Measurements from ENCODE around the gene INTS4. TPM values are rescaled to one million over a fixed set of nuclear protein-coding genes. Genes with fewer than 3 reads are reported as not detected.
"Not testable (repeated sequence)": the region's sequence is repeated elsewhere in the genome, so short reads cannot be mapped to it uniquely, and the experiment has no call there.

The INTS4 gene
- total and polyA plus RNA-seq, 2 of the 8 experiments (the other 6 are each of a cell fraction or from before 2014, with no cell fraction given), result 27.0 to 31.3 TPM

DNA sequence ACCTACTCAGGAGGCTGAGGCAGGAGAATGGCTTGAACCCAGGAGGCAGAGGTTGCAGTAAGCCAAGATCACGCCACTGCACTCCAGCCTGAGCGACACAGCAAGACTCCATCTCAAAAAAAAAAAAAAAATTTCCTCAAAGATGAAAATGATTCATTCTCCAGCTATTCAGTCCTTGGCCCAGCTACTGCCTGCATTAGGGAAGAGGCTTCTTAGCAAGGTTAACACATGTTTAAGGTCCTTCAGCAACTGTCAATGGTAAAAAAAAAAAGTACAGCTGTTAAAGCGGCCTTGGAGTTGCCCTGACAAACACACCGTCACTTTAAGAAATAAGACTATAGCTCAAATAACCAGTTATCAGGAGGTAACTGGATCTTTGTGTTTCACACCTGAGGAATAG, 116.2 kb downstream of the INTS4 start:
- WGBS, 2 experiments (ENCODE audit: extremely low coverage in 1 of 2, insufficient coverage in 1 of 2, insufficient read length in 1 of 2, insufficient replicate concordance in 2 of 2, low coverage in 1 of 2, low lambda C conversion rate in 2 of 2, missing lambda C conversion rate in 1 of 2), result 95% methylated on average over 4 of the region's 4 CpGs; no CpG with 5 or more reads in 1 of the 2 experiments
- POLR2A ChIA-PET (ENCODE audit: partially characterized antibody), result interaction anchor here (0.6 kb wide), 2 partner anchors 36 to 168 kb away, joined by 3 to 4 read pairs; no protein-coding TSS in a partner anchor
- not testable (repeated sequence) for FAIRE-seq

More for the DNA sequence above, 116.2 kb downstream of the INTS4 start:
- not testable (repeated sequence) for H3K79me2 ChIP-seq (ENCODE audit: control insufficient read depth in 1 of 2, insufficient read depth in 2 of 2, low read length in 2 of 2); H3K27ac ChIP-seq (ENCODE audit: low read depth, low read length); H3K18ac ChIP-seq (ENCODE audit: extremely low read depth, low read length); DNase-seq (ENCODE audit: low read depth in 1 of 2, low spot score in 2 of 2); H2BK20ac ChIP-seq (ENCODE audit: low read length); H2BK12ac ChIP-seq (ENCODE audit: low read depth, low read length); H3K4me2 ChIP-seq (ENCODE audit: insufficient read depth in 1 of 2, low read depth in 2 of 2, low read length in 2 of 2); H3K23me2 ChIP-seq (ENCODE audit: low read depth, low read length); H2AFZ ChIP-seq (ENCODE audit: low read length); H2BK5ac ChIP-seq (ENCODE audit: low read depth, low read length); H3K56ac ChIP-seq (replicated peaks; ENCODE audit: insufficient read length, low read depth, low read length); H4K8ac ChIP-seq (ENCODE audit: extremely low read depth, insufficient read depth, low read length); H3K79me1 ChIP-seq (ENCODE audit: low read depth, low read length); H4K91ac ChIP-seq (replicated peaks; ENCODE audit: insufficient read length, low read length); H2BK120ac ChIP-seq (replicated peaks; ENCODE audit: low read depth, low read length); H4K5ac ChIP-seq (ENCODE audit: insufficient read length, low read depth, low read length); H2AK5ac ChIP-seq (ENCODE audit: low read depth, low read length); H2BK15ac ChIP-seq (ENCODE audit: low read length); H3K9ac ChIP-seq (replicated peaks in 1 of 4; ENCODE audit: extremely low read depth in 1 of 4, low read depth in 3 of 4, low read length in 3 of 4); H3K9me3 ChIP-seq (ENCODE audit: insufficient read depth in 2 of 2, low read depth in 1 of 2, low read length in 1 of 2); H3K14ac ChIP-seq (ENCODE audit: insufficient read length); H3K4ac ChIP-seq (replicated peaks; ENCODE audit: insufficient read length, low read depth, low read length); H4K20me1 ChIP-seq (replicated peaks in 1 of 2; ENCODE audit: control insufficient read depth in 1 of 2, insufficient read depth in 2 of 2, low read length in 2 of 2); H3K36me3 ChIP-seq (ENCODE audit: control insufficient read depth in 2 of 4, insufficient read depth in 4 of 4, low read length in 3 of 4); H3K27me3 ChIP-seq (replicated peaks in 1 of 4; ENCODE audit: control insufficient read depth in 3 of 4, extremely low read depth in 1 of 4, insufficient read depth in 3 of 4, low read length in 3 of 4); H3K4me3 ChIP-seq (ENCODE audit: extremely low read depth in 1 of 4, insufficient read depth in 2 of 4, low read depth in 3 of 4, low read length in 4 of 4); H3K23ac ChIP-seq (ENCODE audit: insufficient read length); H3K4me1 ChIP-seq (replicated peaks in 1 of 4; ENCODE audit: control insufficient read depth in 3 of 4, insufficient read depth in 4 of 4, low read length in 3 of 4)
- CTCF ChIA-PET (ENCODE audit: partially characterized antibody), result interaction anchor here (0.6 to 1.6 kb wide), 4 partner anchors 12 to 611 kb away, joined by 3 to 4 read pairs (median 3); no protein-coding TSS in a partner anchor
